ENCODE data around the gene CENPT. TPM values are rescaled to one million over a fixed set of nuclear protein-coding genes. Genes with fewer than 3 reads are reported as not detected.

Gene CENPT
- total RNA-seq, 1 donor from 2014 or later, result 60.9 TPM

- intact Hi-C loops (cut with micrococcal nuclease), result loop anchor here (2.0 kb wide), 1 partner anchor 27 kb away; the partner anchor contains the start of genes RANBP10 and TSNAXIP1
Observed at GRCh38 chr16:67779256-67780014, 68.1 kb downstream of the CENPT start.

Other genes with a start within 250 kb of the CENPT start
- 206 and 225 TPM in 2 replicates for gene CARMIL2, start 202.5 kb downstream of the CENPT start, total RNA-seq
- gene ACD, start 187.4 kb downstream of the CENPT start, total RNA-seq, result 39.9 and 42.8 TPM in 2 replicates
- gene PARD6A, start 186.7 kb downstream of the CENPT start, total RNA-seq, result 10.2 and 11.1 TPM in 2 replicates
- gene ENKD1, start 180.9 kb downstream of the CENPT start, total RNA-seq, result 8.5 and 9.0 TPM in 2 replicates
- 1.9 and 3.2 TPM in 2 replicates for gene C16orf86, start 180.9 kb downstream of the CENPT start, total RNA-seq
- 13.4 and 15.2 TPM in 2 replicates for gene GFOD2, start 128.4 kb downstream of the CENPT start, total RNA-seq
- 34.4 and 36.4 TPM in 2 replicates for gene RANBP10, start 41.1 kb downstream of the CENPT start, total RNA-seq
- gene TSNAXIP1, start 40.8 kb downstream of the CENPT start, total RNA-seq, result 0.32 and 0.61 TPM in 2 replicates
- gene THAP11, start 5.4 kb downstream of the CENPT start, total RNA-seq, result 39.5 and 42.0 TPM in 2 replicates
- 126 and 132 TPM in 2 replicates for gene NUTF2, start 760 bp downstream of the CENPT start, total RNA-seq
- gene EDC4, start 25.4 kb upstream of the CENPT start, total RNA-seq, result 120 and 137 TPM in 2 replicates
- gene NRN1L, start 37.2 kb upstream of the CENPT start, total RNA-seq, result 0.59 TPM in 1 of 2 replicates, not detected in the other
- gene PSKH1, start 45.6 kb upstream of the CENPT start, total RNA-seq, result 24.0 and 24.1 TPM in 2 replicates
- gene CTRL, start 84.2 kb upstream of the CENPT start, total RNA-seq, result 9.5 and 10.9 TPM in 2 replicates
- gene PSMB10, start 89.2 kb upstream of the CENPT start, total RNA-seq, result 357 and 364 TPM in 2 replicates
- 16.0 and 24.7 TPM in 2 replicates for gene LCAT, start 96.4 kb upstream of the CENPT start, total RNA-seq
- 48.1 and 48.6 TPM in 2 replicates for gene SLC12A4, start 120.9 kb upstream of the CENPT start, total RNA-seq
- 0.12 and 0.22 TPM in 2 replicates for gene DPEP3, start 132.8 kb upstream of the CENPT start, total RNA-seq
- 14.4 and 16.1 TPM in 2 replicates for gene DPEP2, start 151.8 kb upstream of the CENPT start, total RNA-seq
- gene DPEP2NB, start 168.2 kb upstream of the CENPT start, total RNA-seq, result not detected in 2 replicates
- 17.9 and 18.0 TPM in 2 replicates for gene DDX28, start 175.5 kb upstream of the CENPT start, total RNA-seq
- gene DUS2, start 175.6 kb upstream of the CENPT start, total RNA-seq, result 24.8 and 27.8 TPM in 2 replicates
- 149 and 150 TPM in 2 replicates for gene NFATC3, start 237.7 kb upstream of the CENPT start, total RNA-seq

All from T-helper 1 cell treated with Interleukin-12 subunit alpha and Interleukin-12 subunit beta and Interleukin-4 antibody, amounts not matched to agents 30 ng/mL and 1 ng/mL, for 36 hours (primary cell).